K562 (cell line): ENCODE data around the gene PBXIP1. TPM values are rescaled to one million over a fixed set of nuclear protein-coding genes. Genes with fewer than 3 reads are reported as not detected.

ENCODE experiments used
- ASH1L ChIP-seq: fragments of 450-650 bp; IDR thresholded peaks from 2 replicates; pipeline ENCODE4 v1.6.1; 2018; ENCODE audit warnings: borderline replicate concordance, mild to moderate bottlenecking, low read depth; ENCODE audit not compliant: partially characterized antibody
- CBFA2T3 ChIP-seq: fragments of 450-650 bp; IDR thresholded peaks from 2 replicates; pipeline ENCODE4 v1.6.1; 2017
- CTBP1 ChIP-seq: fragments of 450-650 bp; IDR thresholded peaks from 2 replicates; pipeline ENCODE4 v1.6.1; 2016; ENCODE audit warnings: borderline replicate concordance
- EHMT2 ChIP-seq: fragments of 450-650 bp; IDR thresholded peaks from 2 replicates; pipeline ENCODE4 v1.6.1; 2018; ENCODE audit warnings: antibody characterized with exemption
- GABPA ChIP-seq: fragments of 200-800 bp; sonication (Bioruptor generic); conservative IDR thresholded peaks from 2 replicates; pipeline ENCODE4 v1.6.1; 2016; ENCODE audit warnings: low read depth, missing genetic modification characterization, missing compliant biosample characterization
- GATAD2B ChIP-seq: fragments of 450-650 bp; IDR thresholded peaks from 2 replicates; pipeline ENCODE4 v1.6.1; 2017; ENCODE audit warnings: mild to moderate bottlenecking, borderline replicate concordance
- IRF1 ChIP-seq: sonication (generic); formaldehyde crosslinking; IDR thresholded peaks from 2 replicates; pipeline ENCODE4 v1.8.0; 2022; ENCODE audit warnings: missing genetic modification reagents, mild to moderate bottlenecking, borderline replicate concordance
- KAT7 ChIP-seq: sonication (generic); formaldehyde crosslinking; IDR thresholded peaks from 2 replicates; pipeline ENCODE4 v1.8.0; 2022; ENCODE audit warnings: missing genetic modification reagents, mild to moderate bottlenecking, borderline replicate concordance
- MCM2 ChIP-seq: fragments of 450-650 bp; IDR thresholded peaks from 2 replicates; pipeline ENCODE4 v1.6.1; 2017; ENCODE audit warnings: low read depth, mild to moderate bottlenecking
- MYC ChIP-seq, 2 experiments: fragments of 250-450 bp in 1 of 2; sonication (Bioruptor Pico) in 1 of 2; IDR thresholded peaks; 2 replicates each; pipeline versions ENCODE4 v1.5.1 to v1.6.1; 2012 to 2021; ENCODE audit warnings: low read depth in 2 of 2, borderline replicate concordance in 1 of 2, improper control_type of control experiment in 1 of 2, low read length in 1 of 2, mild to moderate bottlenecking in 1 of 2, moderate library complexity in 1 of 2
- NFE2L1 ChIP-seq: fragments of 450-650 bp; IDR thresholded peaks from 2 replicates; pipeline ENCODE4 v1.6.1; 2016; ENCODE audit warnings: missing genetic modification characterization, low read depth, mild to moderate bottlenecking, missing compliant biosample characterization, moderate library complexity, borderline replicate concordance
- RBM22 ChIP-seq: fragments of 200-400 bp; formaldehyde crosslinking; IDR thresholded peaks from 2 replicates; pipeline ENCODE4 v1.6.1; 2018; ENCODE audit warnings: low read length, low read depth; ENCODE audit not compliant: poor library complexity, severe bottlenecking
- RFX1 ChIP-seq: fragments of 450-650 bp; IDR thresholded peaks from 2 replicates; pipeline ENCODE4 v1.6.1; 2016; ENCODE audit warnings: mild to moderate bottlenecking, moderate library complexity
- SRF ChIP-seq, 2 experiments: fragments of 250-450, 450-650 bp in 1 of 2; sonication (Bioruptor Pico) in 1 of 2; sonication (generic) in 1 of 2; formaldehyde crosslinking; IDR thresholded peaks; 2 replicates each; pipeline versions ENCODE4 v1.5.0 to v1.5.1; 2020 to 2022; ENCODE audit warnings: mild to moderate bottlenecking in 1 of 2, missing genetic modification reagents in 1 of 2
- TAF9B ChIP-seq: fragments of 450-650 bp; IDR thresholded peaks from 2 replicates; pipeline ENCODE4 v1.6.1; 2018; ENCODE audit warnings: mild to moderate bottlenecking; ENCODE audit not compliant: partially characterized antibody
- TCFL5 ChIP-seq: fragments of 250-450 bp; sonication (Bioruptor Pico); conservative IDR thresholded peaks from 2 replicates; pipeline ENCODE4 v1.6.1; 2021; ENCODE audit warnings: mild to moderate bottlenecking, moderate library complexity, matching md5 sums
- TGIF2 ChIP-seq: sonication (generic); formaldehyde crosslinking; IDR thresholded peaks from 2 replicates; pipeline ENCODE4 v1.8.1; 2022; ENCODE audit warnings: mild to moderate bottlenecking, missing genetic modification reagents, moderate library complexity
- polyA plus RNA-seq, 8 experiments: library from polyadenylated mRNA; depleted of rRNA in 4 of 8; stranded (reverse) in 5 of 8; unstranded in 3 of 8; fragments of >200 nt; fragmentation: Nextera tagmentation in 2 of 8; fragmentation: Illumina TruSeq in 1 of 8; extraction: Ambion mirVana in 2 of 8; extraction: Trizol in 1 of 8; gene quantifications; 2 replicates each; pipeline versions ENCODE4 v1.2.1 to v1.2.3, GENCODE V29; 2011 to 2014; ENCODE audit warnings: inconsistent platforms in 1 of 8, missing spikeins in 1 of 8
- total RNA-seq, 7 experiments: library from RNA; depleted of rRNA in 6 of 7; stranded (reverse); fragments of >200 nt in 6 of 7; fragmentation: Illumina TruSeq in 2 of 7; extraction: Trizol in 2 of 7; gene quantifications; 2 replicates each; pipeline versions ENCODE4 v1.2.1 to v1.2.3, GENCODE V29; 2011 to 2021; ENCODE audit warnings: low replicate concordance in 1 of 7
- TF ChIP-seq, protein P1 (sequence below): sonication (generic); formaldehyde crosslinking; IDR thresholded peaks from 2 replicates; pipeline ENCODE4 v1.8.0; 2022; ENCODE audit warnings: mild to moderate bottlenecking, missing genetic modification reagents
- TF ChIP-seq, protein P2 (sequence below): sonication (generic); formaldehyde crosslinking; IDR thresholded peaks from 2 replicates; pipeline ENCODE4 v1.5.0; 2020; ENCODE audit warnings: missing genetic modification reagents
- TF ChIP-seq, protein P3 (sequence below): fragments of 450-650 bp; IDR thresholded peaks from 2 replicates; pipeline ENCODE4 v1.6.1; 2014; ENCODE audit warnings: low read depth, mild to moderate bottlenecking, moderate library complexity, borderline replicate concordance

Gene PBXIP1
- total and polyA plus RNA-seq, 9 of the 15 experiments (the other 6 are each of a cell fraction or from before 2014, with no cell fraction given) = 0.13 to 8.3 (median 5.8) TPM

DNA sequence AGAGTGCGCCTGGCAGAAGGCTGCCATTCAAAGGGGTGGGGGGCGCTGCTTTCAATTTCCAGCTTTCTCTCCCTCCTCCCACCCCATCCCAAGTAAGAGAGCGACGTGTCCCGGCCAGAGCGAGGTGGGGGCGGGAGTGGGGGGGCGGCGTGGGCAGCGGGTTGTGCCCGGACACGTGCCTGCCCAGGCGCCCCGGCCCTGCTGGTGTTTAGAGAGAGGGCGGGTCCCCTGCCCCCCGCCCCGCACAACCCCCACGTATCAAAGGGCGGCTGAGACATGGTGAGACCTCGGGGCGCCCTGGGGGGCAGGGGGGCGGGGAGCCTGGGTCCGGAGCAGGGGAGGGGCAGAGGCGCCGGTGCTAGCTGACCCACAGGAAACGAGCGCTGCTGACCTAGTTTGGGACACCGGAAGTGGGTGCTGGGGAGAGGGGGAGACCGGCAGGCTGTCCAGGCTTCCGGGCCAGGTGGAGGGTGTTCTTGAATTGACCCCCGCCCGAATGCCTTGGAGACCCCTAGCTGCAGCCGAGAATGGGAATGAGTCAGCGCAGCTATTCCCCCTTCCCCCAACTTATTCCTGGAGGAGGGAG, 48.0 kb upstream of the PBXIP1 start (continued):
- TF ChIP-seq, protein P1, sequence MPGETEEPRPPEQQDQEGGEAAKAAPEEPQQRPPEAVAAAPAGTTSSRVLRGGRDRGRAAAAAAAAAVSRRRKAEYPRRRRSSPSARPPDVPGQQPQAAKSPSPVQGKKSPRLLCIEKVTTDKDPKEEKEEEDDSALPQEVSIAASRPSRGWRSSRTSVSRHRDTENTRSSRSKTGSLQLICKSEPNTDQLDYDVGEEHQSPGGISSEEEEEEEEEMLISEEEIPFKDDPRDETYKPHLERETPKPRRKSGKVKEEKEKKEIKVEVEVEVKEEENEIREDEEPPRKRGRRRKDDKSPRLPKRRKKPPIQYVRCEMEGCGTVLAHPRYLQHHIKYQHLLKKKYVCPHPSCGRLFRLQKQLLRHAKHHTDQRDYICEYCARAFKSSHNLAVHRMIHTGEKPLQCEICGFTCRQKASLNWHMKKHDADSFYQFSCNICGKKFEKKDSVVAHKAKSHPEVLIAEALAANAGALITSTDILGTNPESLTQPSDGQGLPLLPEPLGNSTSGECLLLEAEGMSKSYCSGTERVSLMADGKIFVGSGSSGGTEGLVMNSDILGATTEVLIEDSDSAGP (CRISPR knock-in tag) = no peak
- TF ChIP-seq TAF9B (no peak), CTBP1 (no peak), TGIF2 (CRISPR knock-in tag) (no peak), EHMT2 (no peak), GABPA (peak; percentile 90), RBM22 (no peak), IRF1 (no peak), CBFA2T3 (peak; percentile 33; the same call in 1 of the 2 replicates), MCM2 (no peak), NFE2L1 (tag) (no peak), SRF (CRISPR knock-in tag; IDR thresholded peaks at IDR 0.05) (peak; percentile 15 to 78; a peak in 3 of 4 replicates), TCFL5 (no peak), ASH1L (no peak), KAT7 (CRISPR knock-in tag) (0 out of 2 replicates have a peak, but pooled peaks have one; percentile 28), MYC (IDR thresholded peaks at IDR 0.05; ENCODE audit: low read depth, low read length) (peak; percentile 17; the same call in 1 of the 2 replicates), MYC (CRISPR knock-in tag; IDR thresholded peaks at IDR 0.05; ENCODE audit: borderline replicate concordance, low read depth) (no peak), GATAD2B (0 out of 2 replicates have a peak, but pooled peaks have one; percentile 50), RFX1 (no peak)
- TF ChIP-seq, protein P2, sequence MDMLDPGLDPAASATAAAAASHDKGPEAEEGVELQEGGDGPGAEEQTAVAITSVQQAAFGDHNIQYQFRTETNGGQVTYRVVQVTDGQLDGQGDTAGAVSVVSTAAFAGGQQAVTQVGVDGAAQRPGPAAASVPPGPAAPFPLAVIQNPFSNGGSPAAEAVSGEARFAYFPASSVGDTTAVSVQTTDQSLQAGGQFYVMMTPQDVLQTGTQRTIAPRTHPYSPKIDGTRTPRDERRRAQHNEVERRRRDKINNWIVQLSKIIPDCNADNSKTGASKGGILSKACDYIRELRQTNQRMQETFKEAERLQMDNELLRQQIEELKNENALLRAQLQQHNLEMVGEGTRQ (CRISPR knock-in tag) = no peak
- TF ChIP-seq, protein P3, sequence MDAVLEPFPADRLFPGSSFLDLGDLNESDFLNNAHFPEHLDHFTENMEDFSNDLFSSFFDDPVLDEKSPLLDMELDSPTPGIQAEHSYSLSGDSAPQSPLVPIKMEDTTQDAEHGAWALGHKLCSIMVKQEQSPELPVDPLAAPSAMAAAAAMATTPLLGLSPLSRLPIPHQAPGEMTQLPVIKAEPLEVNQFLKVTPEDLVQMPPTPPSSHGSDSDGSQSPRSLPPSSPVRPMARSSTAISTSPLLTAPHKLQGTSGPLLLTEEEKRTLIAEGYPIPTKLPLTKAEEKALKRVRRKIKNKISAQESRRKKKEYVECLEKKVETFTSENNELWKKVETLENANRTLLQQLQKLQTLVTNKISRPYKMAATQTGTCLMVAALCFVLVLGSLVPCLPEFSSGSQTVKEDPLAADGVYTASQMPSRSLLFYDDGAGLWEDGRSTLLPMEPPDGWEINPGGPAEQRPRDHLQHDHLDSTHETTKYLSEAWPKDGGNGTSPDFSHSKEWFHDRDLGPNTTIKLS = no peak
